ENCODE measurements around the gene C17orf58. TPM values are rescaled to one million over a fixed set of nuclear protein-coding genes. Genes with fewer than 3 reads are reported as not detected.

C17orf58 gene
- total RNA-seq, 1 experiment from 2014 or later = 15.6 TPM

DNA sequence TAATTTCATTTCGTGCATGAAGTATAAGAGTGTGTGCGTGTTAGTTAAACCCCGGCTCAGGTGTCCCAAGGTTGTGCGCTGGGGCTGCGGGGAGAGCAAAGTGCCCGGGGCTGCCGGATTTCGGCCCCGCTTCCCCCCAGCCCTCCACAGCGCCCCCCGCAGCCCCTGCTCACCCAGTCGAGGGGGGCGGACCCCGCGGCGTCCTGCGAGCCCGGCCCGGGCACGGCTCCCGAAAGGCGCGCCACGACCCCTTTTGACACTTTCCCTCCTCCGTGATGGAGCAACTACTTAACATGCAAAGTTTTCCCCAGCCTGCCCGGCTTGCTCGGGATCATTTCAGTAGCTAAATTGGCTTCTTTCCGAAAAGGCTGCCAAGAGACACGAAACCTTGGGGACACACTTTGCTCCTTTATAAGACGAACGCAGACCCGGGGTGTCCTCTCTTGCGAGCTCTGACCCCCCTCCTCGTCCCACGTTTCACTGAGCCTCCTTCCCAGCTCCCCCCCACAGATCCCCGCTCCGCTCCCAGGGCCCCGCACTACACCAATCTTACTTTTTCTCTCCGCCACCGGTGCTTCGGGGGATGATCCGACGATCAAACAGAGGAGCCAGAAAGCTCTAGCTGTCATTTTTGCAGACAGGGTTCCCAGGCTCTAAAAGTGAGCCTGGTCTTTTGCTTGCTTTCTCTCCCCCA is 552 bp downstream of the C17orf58 start:
- no TSS peak for BruUV-seq (replicated peaks)
- peak overlapping the region; percentile 63 for H3K27ac ChIP-seq (ENCODE audit: low read length)
- ATAC-seq (no peak), DNase-seq (ENCODE audit: low read depth, low spot score) (no peak)
- TF ChIP-seq, protein P1, sequence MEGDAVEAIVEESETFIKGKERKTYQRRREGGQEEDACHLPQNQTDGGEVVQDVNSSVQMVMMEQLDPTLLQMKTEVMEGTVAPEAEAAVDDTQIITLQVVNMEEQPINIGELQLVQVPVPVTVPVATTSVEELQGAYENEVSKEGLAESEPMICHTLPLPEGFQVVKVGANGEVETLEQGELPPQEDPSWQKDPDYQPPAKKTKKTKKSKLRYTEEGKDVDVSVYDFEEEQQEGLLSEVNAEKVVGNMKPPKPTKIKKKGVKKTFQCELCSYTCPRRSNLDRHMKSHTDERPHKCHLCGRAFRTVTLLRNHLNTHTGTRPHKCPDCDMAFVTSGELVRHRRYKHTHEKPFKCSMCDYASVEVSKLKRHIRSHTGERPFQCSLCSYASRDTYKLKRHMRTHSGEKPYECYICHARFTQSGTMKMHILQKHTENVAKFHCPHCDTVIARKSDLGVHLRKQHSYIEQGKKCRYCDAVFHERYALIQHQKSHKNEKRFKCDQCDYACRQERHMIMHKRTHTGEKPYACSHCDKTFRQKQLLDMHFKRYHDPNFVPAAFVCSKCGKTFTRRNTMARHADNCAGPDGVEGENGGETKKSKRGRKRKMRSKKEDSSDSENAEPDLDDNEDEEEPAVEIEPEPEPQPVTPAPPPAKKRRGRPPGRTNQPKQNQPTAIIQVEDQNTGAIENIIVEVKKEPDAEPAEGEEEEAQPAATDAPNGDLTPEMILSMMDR (IDR thresholded peaks at IDR 0.05) = no peak
- ChIA-PET CTCF (no interaction called here), POLR2A (no interaction called here)
- no peaks in the 10 kb centered on the region for H3K27me3 ChIP-seq (ENCODE audit: control insufficient read depth, insufficient read depth, low read length)
- H3K9me3 ChIP-seq (ENCODE audit: control insufficient read depth, insufficient read depth, low read depth, low read length) = no peaks in the 10 kb centered on the region
- H3K4me1 ChIP-seq (ENCODE audit: control insufficient read depth, insufficient read depth, low read length) = peaks cover 9% of the 10 kb centered on the region
- in situ Hi-C loops (cut with HindIII; ENCODE audit: low pct_unique_long_range_greater_than_20kb, low sequenced_read_pairs) (no loop called here), intact Hi-C loops (cut with micrococcal nuclease; ENCODE audit: unreplicated experiment) (no loop called here)
- peaks cover 2% of the 10 kb centered on the region; the same call in 1 of the 2 replicates for H3K36me3 ChIP-seq (ENCODE audit: control insufficient read depth, insufficient read depth, low read length)
- H3K4me3 ChIP-seq (ENCODE audit: low read depth in 2 of 2, low read length in 2 of 2) = peak overlapping the region; percentile 50 to 69

DNA sequence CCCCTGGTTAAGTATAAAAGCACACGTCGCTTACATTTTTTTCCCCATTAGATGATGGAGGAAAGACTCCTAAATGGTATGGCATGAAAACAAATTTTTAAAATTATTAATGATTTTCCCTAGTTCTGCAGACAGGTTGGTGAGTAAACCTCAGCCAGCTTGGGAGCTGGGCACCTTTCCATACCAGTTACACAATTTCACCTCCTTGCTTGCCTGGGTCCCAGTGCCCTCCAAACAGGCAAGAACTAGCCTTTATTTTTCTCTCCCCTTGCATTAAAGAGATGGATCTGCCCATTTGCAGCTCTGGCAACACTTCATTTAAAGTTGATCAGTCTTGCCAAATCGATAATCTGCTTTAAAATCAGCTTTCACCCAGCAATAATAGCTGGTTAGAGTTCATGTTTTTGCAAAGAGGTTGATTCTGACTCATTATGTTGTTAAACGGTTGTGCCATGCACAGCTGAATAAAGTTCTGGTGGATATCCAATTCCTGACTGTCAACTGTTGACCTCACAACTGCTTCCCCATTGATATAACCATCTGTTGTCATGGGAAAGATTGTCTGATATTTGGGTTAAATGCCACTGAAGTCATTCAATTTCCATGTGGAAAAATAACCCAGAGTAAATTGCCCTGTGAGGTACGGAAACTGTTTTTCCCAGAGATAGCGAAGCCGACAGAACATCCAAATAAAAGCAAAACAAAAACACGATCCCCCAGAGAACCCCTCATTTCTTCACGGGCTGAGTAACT is 1.3 kb downstream of the C17orf58 start:
- BruUV-seq (replicated peaks) = no TSS peak
- H3K4me3 ChIP-seq (ENCODE audit: low read depth in 2 of 2, low read length in 2 of 2) = peak overlapping the region; percentile 50 to 69
- H3K36me3 ChIP-seq (ENCODE audit: control insufficient read depth, insufficient read depth, low read length) = peaks cover 2% of the 10 kb centered on the region; the same call in 1 of the 2 replicates
- TF ChIP-seq, protein P1 (IDR thresholded peaks at IDR 0.05) = no peak
- no peak for TF ChIP-seq SIN3A (IDR thresholded peaks at IDR 0.05; ENCODE audit: borderline replicate concordance, insufficient read depth, low read depth, low read length)
- TF ChIP-seq POLR2AphosphoS5 (IDR thresholded peaks at IDR 0.05; ENCODE audit: low read depth, low read length) = no peak; the same call in 1 of the 2 replicates
- TF ChIP-seq, protein P2, sequence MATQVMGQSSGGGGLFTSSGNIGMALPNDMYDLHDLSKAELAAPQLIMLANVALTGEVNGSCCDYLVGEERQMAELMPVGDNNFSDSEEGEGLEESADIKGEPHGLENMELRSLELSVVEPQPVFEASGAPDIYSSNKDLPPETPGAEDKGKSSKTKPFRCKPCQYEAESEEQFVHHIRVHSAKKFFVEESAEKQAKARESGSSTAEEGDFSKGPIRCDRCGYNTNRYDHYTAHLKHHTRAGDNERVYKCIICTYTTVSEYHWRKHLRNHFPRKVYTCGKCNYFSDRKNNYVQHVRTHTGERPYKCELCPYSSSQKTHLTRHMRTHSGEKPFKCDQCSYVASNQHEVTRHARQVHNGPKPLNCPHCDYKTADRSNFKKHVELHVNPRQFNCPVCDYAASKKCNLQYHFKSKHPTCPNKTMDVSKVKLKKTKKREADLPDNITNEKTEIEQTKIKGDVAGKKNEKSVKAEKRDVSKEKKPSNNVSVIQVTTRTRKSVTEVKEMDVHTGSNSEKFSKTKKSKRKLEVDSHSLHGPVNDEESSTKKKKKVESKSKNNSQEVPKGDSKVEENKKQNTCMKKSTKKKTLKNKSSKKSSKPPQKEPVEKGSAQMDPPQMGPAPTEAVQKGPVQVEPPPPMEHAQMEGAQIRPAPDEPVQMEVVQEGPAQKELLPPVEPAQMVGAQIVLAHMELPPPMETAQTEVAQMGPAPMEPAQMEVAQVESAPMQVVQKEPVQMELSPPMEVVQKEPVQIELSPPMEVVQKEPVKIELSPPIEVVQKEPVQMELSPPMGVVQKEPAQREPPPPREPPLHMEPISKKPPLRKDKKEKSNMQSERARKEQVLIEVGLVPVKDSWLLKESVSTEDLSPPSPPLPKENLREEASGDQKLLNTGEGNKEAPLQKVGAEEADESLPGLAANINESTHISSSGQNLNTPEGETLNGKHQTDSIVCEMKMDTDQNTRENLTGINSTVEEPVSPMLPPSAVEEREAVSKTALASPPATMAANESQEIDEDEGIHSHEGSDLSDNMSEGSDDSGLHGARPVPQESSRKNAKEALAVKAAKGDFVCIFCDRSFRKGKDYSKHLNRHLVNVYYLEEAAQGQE (IDR thresholded peaks at IDR 0.05; ENCODE audit: insufficient read depth in 1 of 2, low read depth in 2 of 2, low read length in 1 of 2) = no peak
- TF ChIP-seq TCF7L2 (IDR thresholded peaks at IDR 0.05; ENCODE audit: low read depth, low read length) = no peak
- DNase-seq (ENCODE audit: low read depth, low spot score) (no peak), ATAC-seq (peak; percentile 24; the same call in 1 of the 2 replicates)
- in situ Hi-C loops (cut with HindIII; ENCODE audit: low pct_unique_long_range_greater_than_20kb, low sequenced_read_pairs) = no loop called here
- intact Hi-C loops (cut with micrococcal nuclease; ENCODE audit: unreplicated experiment) = no loop called here
- peak overlapping the region; percentile 34 for H3K27ac ChIP-seq (ENCODE audit: low read length)
- peaks cover 9% of the 10 kb centered on the region for H3K4me1 ChIP-seq (ENCODE audit: control insufficient read depth, insufficient read depth, low read length)
- CTCF ChIA-PET = no interaction called here
- no peaks in the 10 kb centered on the region for H3K9me3 ChIP-seq (ENCODE audit: control insufficient read depth, insufficient read depth, low read depth, low read length)
- POLR2A ChIA-PET = no interaction called here
- H3K27me3 ChIP-seq (ENCODE audit: control insufficient read depth, insufficient read depth, low read length) = no peaks in the 10 kb centered on the region

Data from Panc1 (cell line).